Measurements from ENCODE around the gene DARS1. TPM values are rescaled to one million over a fixed set of nuclear protein-coding genes. Genes with fewer than 3 reads are reported as not detected.

Gene DARS1
- total RNA-seq, 1 donor, result 119 TPM

DNA sequence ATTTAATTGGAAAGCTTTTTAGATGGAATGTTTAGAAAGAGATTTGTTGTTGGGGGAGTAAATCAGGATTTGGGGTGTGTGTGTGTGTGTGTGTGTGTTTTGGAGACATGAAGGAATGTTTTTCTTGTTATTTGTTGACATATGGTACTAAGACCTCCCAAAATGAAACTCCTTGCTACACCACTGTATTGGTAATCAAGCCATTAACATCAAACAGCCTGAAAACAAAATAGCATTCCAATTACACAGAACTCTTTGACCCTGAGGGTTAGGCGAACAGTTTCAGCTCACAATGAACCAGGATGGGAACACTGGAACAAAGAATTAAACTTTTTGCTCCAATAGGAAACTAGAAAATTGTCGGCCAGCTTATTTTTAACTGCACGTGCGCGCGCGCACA, 41.7 kb upstream of the DARS1 start:
- no peaks in the 10 kb centered on the region for H4K20me1 ChIP-seq (ENCODE audit: insufficient read depth, low read length)
- H3K79me2 ChIP-seq (ENCODE audit: insufficient read depth, low read length), result no peaks in the 10 kb centered on the region
- H3K4me2 ChIP-seq (ENCODE audit: insufficient read depth, low read length), result no peak overlapping the region
- TF ChIP-seq, protein P1, sequence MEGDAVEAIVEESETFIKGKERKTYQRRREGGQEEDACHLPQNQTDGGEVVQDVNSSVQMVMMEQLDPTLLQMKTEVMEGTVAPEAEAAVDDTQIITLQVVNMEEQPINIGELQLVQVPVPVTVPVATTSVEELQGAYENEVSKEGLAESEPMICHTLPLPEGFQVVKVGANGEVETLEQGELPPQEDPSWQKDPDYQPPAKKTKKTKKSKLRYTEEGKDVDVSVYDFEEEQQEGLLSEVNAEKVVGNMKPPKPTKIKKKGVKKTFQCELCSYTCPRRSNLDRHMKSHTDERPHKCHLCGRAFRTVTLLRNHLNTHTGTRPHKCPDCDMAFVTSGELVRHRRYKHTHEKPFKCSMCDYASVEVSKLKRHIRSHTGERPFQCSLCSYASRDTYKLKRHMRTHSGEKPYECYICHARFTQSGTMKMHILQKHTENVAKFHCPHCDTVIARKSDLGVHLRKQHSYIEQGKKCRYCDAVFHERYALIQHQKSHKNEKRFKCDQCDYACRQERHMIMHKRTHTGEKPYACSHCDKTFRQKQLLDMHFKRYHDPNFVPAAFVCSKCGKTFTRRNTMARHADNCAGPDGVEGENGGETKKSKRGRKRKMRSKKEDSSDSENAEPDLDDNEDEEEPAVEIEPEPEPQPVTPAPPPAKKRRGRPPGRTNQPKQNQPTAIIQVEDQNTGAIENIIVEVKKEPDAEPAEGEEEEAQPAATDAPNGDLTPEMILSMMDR (IDR thresholded peaks at IDR 0.05; ENCODE audit: extremely low read depth, low read depth, low read length), result no peak
- no peak overlapping the region for H3K4me3 ChIP-seq (ENCODE audit: insufficient read depth, low read length)
- no peaks in the 10 kb centered on the region for H3K4me1 ChIP-seq (ENCODE audit: insufficient read depth, low read length)
- no peak overlapping the region for H2AFZ ChIP-seq (ENCODE audit: low read length)
- H3K27ac ChIP-seq (ENCODE audit: low read depth, low read length), result no peak overlapping the region
- H3K9me3 ChIP-seq (ENCODE audit: low read depth, low read length), result no peaks in the 10 kb centered on the region
- no peaks in the 10 kb centered on the region for H3K27me3 ChIP-seq (ENCODE audit: insufficient read depth, low read length)
- DNase-seq (ENCODE audit: insufficient read length, low spot score, missing footprints), result no peak
- H3K36me3 ChIP-seq (ENCODE audit: insufficient read depth, low read length), result no peaks in the 10 kb centered on the region

DNA sequence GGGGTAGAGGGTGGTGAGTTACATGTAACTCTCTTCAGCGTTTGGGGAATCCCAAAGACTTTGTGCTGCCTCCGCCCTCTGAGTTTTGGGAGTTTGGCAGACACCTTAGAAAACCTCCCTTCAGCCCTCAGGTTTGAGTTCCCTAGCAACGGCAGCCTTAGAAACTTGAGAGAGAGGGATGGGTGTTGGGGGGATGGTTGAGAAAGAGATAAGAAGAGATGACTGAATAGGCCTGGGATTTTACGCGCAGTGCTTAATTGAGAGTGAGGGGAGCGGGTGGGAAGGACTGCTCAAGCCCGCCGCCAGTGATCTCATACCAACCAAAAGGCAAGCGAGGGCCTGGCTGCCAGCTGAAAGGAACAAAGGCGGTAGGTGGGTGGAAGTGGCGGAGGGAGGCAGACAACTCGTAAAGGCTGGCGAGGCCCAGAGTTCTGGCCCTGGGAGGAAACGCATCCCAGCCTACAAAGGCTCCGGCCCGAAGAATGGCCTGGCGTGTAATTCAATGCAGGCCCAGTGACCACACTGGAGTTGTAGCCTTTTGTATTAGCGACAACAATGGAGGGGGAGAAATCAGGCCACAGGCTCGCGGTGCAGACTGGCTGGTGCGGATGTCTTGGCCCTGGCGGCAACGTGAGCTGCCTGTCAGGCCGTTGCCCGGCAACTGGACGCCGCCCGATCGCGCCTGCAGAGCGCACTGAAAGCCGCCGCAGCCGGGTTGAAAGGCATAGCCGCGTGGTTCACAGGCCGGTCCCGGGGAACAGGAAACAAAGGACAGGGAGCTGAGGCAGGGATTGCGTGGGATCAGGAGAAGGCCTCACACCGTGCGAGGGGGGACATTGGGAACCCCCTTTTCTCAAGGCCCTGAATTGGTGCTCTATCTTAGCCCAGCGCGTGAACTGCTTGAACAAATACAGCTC, 39.9 kb upstream of the DARS1 start:
- no peaks in the 10 kb centered on the region for H3K9me3 ChIP-seq (ENCODE audit: low read depth, low read length)
- no peaks in the 10 kb centered on the region for H3K27me3 ChIP-seq (ENCODE audit: insufficient read depth, low read length)
- H4K20me1 ChIP-seq (ENCODE audit: insufficient read depth, low read length), result no peaks in the 10 kb centered on the region
- no peaks in the 10 kb centered on the region for H3K4me1 ChIP-seq (ENCODE audit: insufficient read depth, low read length)
- peak overlapping the region; percentile 57 for H3K4me2 ChIP-seq (ENCODE audit: insufficient read depth, low read length)
- H3K27ac ChIP-seq (ENCODE audit: low read depth, low read length), result no peak overlapping the region
- TF ChIP-seq, protein P1 (IDR thresholded peaks at IDR 0.05; ENCODE audit: extremely low read depth, low read depth, low read length), result no peak
- peak; percentile 59 for DNase-seq (ENCODE audit: insufficient read length, low spot score, missing footprints)
- peak overlapping the region; percentile 76 for H2AFZ ChIP-seq (ENCODE audit: low read length)
- no peaks in the 10 kb centered on the region for H3K36me3 ChIP-seq (ENCODE audit: insufficient read depth, low read length)
- H3K4me3 ChIP-seq (ENCODE audit: insufficient read depth, low read length), result peak overlapping the region; percentile 22
- no peaks in the 10 kb centered on the region for H3K79me2 ChIP-seq (ENCODE audit: insufficient read depth, low read length)

DNA sequence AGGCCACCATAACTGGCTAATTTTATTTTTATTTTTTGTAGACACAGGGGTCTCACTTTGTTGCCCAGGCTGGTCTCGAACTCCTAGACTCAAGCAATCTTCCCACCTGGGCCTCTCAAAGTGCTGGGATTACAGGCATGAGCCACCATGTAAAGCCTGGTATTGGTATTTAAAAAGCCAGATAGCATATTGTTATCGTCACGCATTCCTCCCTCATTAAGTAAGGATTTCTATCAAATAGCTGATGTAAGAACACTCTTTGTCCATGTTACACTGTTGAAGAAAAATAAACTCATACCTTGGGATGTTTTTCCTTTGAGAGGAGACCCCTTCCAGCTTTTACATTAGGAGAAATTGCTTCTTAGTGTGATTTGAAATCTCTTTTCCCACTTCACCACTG, 39.2 kb upstream of the DARS1 start:
- H3K36me3 ChIP-seq (ENCODE audit: insufficient read depth, low read length), result no peaks in the 10 kb centered on the region
- no peak for DNase-seq (ENCODE audit: insufficient read length, low spot score, missing footprints)
- no peaks in the 10 kb centered on the region for H3K79me2 ChIP-seq (ENCODE audit: insufficient read depth, low read length)
- no peaks in the 10 kb centered on the region for H3K4me1 ChIP-seq (ENCODE audit: insufficient read depth, low read length)
- no peaks in the 10 kb centered on the region for H4K20me1 ChIP-seq (ENCODE audit: insufficient read depth, low read length)
- TF ChIP-seq, protein P1 (IDR thresholded peaks at IDR 0.05; ENCODE audit: extremely low read depth, low read depth, low read length), result no peak
- no peak overlapping the region for H3K4me3 ChIP-seq (ENCODE audit: insufficient read depth, low read length)
- no peak overlapping the region for H3K4me2 ChIP-seq (ENCODE audit: insufficient read depth, low read length)
- no peaks in the 10 kb centered on the region for H3K9me3 ChIP-seq (ENCODE audit: low read depth, low read length)
- H2AFZ ChIP-seq (ENCODE audit: low read length), result no peak overlapping the region
- no peaks in the 10 kb centered on the region for H3K27me3 ChIP-seq (ENCODE audit: insufficient read depth, low read length)
- H3K27ac ChIP-seq (ENCODE audit: low read depth, low read length), result no peak overlapping the region

DNA sequence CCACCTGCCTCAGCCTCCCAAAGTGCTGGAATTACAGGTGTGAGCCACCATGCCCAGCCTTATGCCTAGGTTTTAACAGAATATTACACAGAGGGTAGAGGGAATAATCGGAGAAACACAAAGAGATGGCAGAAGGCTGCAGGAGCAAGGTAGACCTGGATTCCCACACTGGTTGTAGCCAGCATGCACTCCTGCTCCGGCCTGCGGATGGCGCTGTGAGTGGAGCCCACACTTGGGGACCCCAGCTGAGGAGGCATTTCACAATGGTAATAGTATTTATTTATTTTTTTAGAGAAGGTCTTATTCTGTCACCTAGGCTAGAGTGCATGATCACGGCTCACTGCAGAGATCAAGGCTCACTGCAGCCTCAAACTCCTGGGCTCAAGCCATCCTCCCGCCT, 38.8 kb upstream of the DARS1 start:
- H3K27ac ChIP-seq (ENCODE audit: low read depth, low read length), result no peak overlapping the region

More for the DNA sequence above, 38.8 kb upstream of the DARS1 start:
- DNase-seq (ENCODE audit: insufficient read length, low spot score, missing footprints), result no peak
- H3K4me2 ChIP-seq (ENCODE audit: insufficient read depth, low read length), result no peak overlapping the region
- H3K4me1 ChIP-seq (ENCODE audit: insufficient read depth, low read length), result no peaks in the 10 kb centered on the region
- H3K9me3 ChIP-seq (ENCODE audit: low read depth, low read length), result no peaks in the 10 kb centered on the region
- TF ChIP-seq, protein P1 (IDR thresholded peaks at IDR 0.05; ENCODE audit: extremely low read depth, low read depth, low read length), result no peak
- H3K27me3 ChIP-seq (ENCODE audit: insufficient read depth, low read length), result no peaks in the 10 kb centered on the region
- H3K4me3 ChIP-seq (ENCODE audit: insufficient read depth, low read length), result no peak overlapping the region
- H3K36me3 ChIP-seq (ENCODE audit: insufficient read depth, low read length), result no peaks in the 10 kb centered on the region
- no peaks in the 10 kb centered on the region for H3K79me2 ChIP-seq (ENCODE audit: insufficient read depth, low read length)
- no peak overlapping the region for H2AFZ ChIP-seq (ENCODE audit: low read length)
- H4K20me1 ChIP-seq (ENCODE audit: insufficient read depth, low read length), result no peaks in the 10 kb centered on the region
